Panc1 (cell line): ENCODE measurements around the gene SIN3B. TPM values are rescaled to one million over a fixed set of nuclear protein-coding genes. Genes with fewer than 3 reads are reported as not detected.
"Not testable (repeated sequence)": the region's sequence is repeated elsewhere in the genome, so short reads cannot be mapped to it uniquely, and the experiment has no call there.

Source experiments
- ATAC-seq: fragments of 200-7000 bp; cut with Tn5 transposase; 2 replicates; pipeline ENCODE4 v1.9.1; 2020; ENCODE audit warnings: mild to moderate bottlenecking, moderate library complexity
- BruUV-seq: library from RNA; stranded (reverse); fragments of 400-500 nt; replicated peaks from 2 replicates; lab custom pipeline; 2021; lab: Mats Ljungman, UMichigan
- CTCF ChIA-PET: fragments of 300-600 bp; sonication (Branson Sonifier 250); formaldehyde crosslinking; loops from one replicate; lab custom pipeline; 2022; ENCODE audit warnings: antibody characterized with exemption; lab: Charles Lee
- POLR2A ChIA-PET: fragments of 300-600 bp; sonication (Branson Sonifier 250); formaldehyde crosslinking; loops from one replicate; lab custom pipeline; 2022; ENCODE audit warnings: antibody characterized with exemption; lab: Charles Lee
- DNase-seq: peaks from one replicate; pipeline ENCODE4 v3.0.0-alpha.2; 2010; ENCODE audit warnings: low read depth, low spot score
- H3K27ac ChIP-seq: 2 replicates; pipeline ENCODE4 v1.5.1; 2011; ENCODE audit warnings: mild to moderate bottlenecking, low read length, inconsistent platforms
- H3K27me3 ChIP-seq: fragments of 200-500 bp; sonication (Bioruptor generic); 2 replicates; pipeline ENCODE4 v1.6.0; 2014; ENCODE audit warnings: low read length, inconsistent platforms; ENCODE audit not compliant: control insufficient read depth, insufficient read depth
- H3K36me3 ChIP-seq: fragments of 200-500 bp; sonication (Bioruptor generic); 2 replicates; pipeline ENCODE4 v1.5.1; 2014; ENCODE audit warnings: inconsistent platforms, mild to moderate bottlenecking, low read length, moderate library complexity; ENCODE audit not compliant: control insufficient read depth, insufficient read depth
- H3K4me1 ChIP-seq: 2 replicates; pipeline ENCODE4 v1.5.1; 2011; ENCODE audit warnings: inconsistent platforms, mild to moderate bottlenecking, low read length, moderate library complexity; ENCODE audit not compliant: control insufficient read depth, insufficient read depth
- H3K4me3 ChIP-seq, 2 experiments: 2 replicates each; pipeline ENCODE4 v1.5.1; 2011 to 2012; ENCODE audit warnings: low read depth in 2 of 2, low read length in 2 of 2, mild to moderate bottlenecking in 2 of 2, inconsistent platforms in 1 of 2, moderate library complexity in 1 of 2
- H3K9me3 ChIP-seq: fragments of 200-500 bp; sonication (Bioruptor generic); 2 replicates; pipeline ENCODE4 v1.5.1; 2014; ENCODE audit warnings: low read depth, mild to moderate bottlenecking, inconsistent platforms, low read length, moderate library complexity; ENCODE audit not compliant: control insufficient read depth, insufficient read depth
- POLR2AphosphoS5 ChIP-seq: IDR thresholded peaks from 2 replicates; pipeline ENCODE4 v1.6.1; 2012; ENCODE audit warnings: mild to moderate bottlenecking, low read depth, low read length, moderate library complexity
- SIN3A ChIP-seq: IDR thresholded peaks from 2 replicates; pipeline ENCODE4 v1.6.1; 2012; ENCODE audit warnings: low read depth, mild to moderate bottlenecking, low read length, moderate library complexity, borderline replicate concordance; ENCODE audit not compliant: insufficient read depth
- TCF7L2 ChIP-seq: IDR thresholded peaks from 2 replicates; pipeline ENCODE4 v1.6.1; 2011; ENCODE audit warnings: mild to moderate bottlenecking, low read depth, low read length, inconsistent platforms
- in situ Hi-C: cut with HindIII; loops from 2 replicates; pipeline ENCODE4 v1.10.0; 2016; ENCODE audit warnings: low sequenced_read_pairs, low pct_unique_long_range_greater_than_20kb
- intact Hi-C: fragments of 100-400 bp; cut with micrococcal nuclease; formaldehyde crosslinking; loops from one replicate; pipeline ENCODE4 v1.10.0; 2022; ENCODE audit not compliant: unreplicated experiment
- total RNA-seq: library from RNA; stranded (reverse); gene quantifications from one replicate; pipeline ENCODE4 v1.2.1, GENCODE V29; 2021; ENCODE audit not compliant: unreplicated experiment
- TF ChIP-seq, protein P1 (sequence below), 2 experiments: IDR thresholded peaks; 2 replicates each; pipeline ENCODE4 v1.6.1; 2011 to 2012; ENCODE audit warnings: low read depth in 2 of 2, control low read depth in 1 of 2, low read length in 1 of 2, mild to moderate bottlenecking in 1 of 2, moderate library complexity in 1 of 2; ENCODE audit not compliant: insufficient read depth in 1 of 2
- TF ChIP-seq, protein P2 (sequence below): fragments of 450-650 bp; IDR thresholded peaks from 2 replicates; pipeline ENCODE4 v1.5.1; 2017; ENCODE audit warnings: mild to moderate bottlenecking

SIN3B gene
- total RNA-seq, 1 experiment from 2014 or later: 47.0 TPM

DNA sequence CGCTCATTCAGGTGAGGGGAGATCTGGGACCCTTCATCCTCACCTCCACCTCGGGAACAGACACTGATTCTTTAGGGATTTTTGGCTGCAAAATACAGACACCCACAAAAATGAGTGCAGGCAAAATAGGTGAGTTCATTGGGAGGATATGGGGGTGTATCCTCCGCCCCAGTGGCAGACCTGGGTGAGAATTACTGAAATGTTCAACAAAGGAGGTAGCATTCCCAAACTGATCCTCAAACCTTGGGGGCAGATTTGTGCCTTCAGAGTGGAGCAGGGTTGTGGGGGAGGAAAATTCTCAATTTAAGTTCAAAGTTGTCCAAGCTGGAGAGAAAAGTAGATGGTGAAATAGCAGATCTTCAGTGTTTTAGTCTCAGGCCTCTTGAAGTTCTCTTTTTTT is 31.3 kb upstream of the SIN3B start:
- Histone ChIP-seq H3K4me1 (no peaks in the 10 kb centered on the region), H3K27me3 (no peaks in the 10 kb centered on the region), H3K4me3 (no peak overlapping the region), H3K27ac (no peak overlapping the region), H3K9me3 (no peaks in the 10 kb centered on the region), H3K36me3 (no peaks in the 10 kb centered on the region)
- in situ Hi-C loops (no loop called here), intact Hi-C loops (no loop called here)
- ChIA-PET CTCF (no interaction called here), POLR2A (no interaction called here)
- no peak for ATAC-seq
- TF ChIP-seq SIN3A (no peak), POLR2AphosphoS5 (no peak)
- TF ChIP-seq, protein P1, sequence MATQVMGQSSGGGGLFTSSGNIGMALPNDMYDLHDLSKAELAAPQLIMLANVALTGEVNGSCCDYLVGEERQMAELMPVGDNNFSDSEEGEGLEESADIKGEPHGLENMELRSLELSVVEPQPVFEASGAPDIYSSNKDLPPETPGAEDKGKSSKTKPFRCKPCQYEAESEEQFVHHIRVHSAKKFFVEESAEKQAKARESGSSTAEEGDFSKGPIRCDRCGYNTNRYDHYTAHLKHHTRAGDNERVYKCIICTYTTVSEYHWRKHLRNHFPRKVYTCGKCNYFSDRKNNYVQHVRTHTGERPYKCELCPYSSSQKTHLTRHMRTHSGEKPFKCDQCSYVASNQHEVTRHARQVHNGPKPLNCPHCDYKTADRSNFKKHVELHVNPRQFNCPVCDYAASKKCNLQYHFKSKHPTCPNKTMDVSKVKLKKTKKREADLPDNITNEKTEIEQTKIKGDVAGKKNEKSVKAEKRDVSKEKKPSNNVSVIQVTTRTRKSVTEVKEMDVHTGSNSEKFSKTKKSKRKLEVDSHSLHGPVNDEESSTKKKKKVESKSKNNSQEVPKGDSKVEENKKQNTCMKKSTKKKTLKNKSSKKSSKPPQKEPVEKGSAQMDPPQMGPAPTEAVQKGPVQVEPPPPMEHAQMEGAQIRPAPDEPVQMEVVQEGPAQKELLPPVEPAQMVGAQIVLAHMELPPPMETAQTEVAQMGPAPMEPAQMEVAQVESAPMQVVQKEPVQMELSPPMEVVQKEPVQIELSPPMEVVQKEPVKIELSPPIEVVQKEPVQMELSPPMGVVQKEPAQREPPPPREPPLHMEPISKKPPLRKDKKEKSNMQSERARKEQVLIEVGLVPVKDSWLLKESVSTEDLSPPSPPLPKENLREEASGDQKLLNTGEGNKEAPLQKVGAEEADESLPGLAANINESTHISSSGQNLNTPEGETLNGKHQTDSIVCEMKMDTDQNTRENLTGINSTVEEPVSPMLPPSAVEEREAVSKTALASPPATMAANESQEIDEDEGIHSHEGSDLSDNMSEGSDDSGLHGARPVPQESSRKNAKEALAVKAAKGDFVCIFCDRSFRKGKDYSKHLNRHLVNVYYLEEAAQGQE (IDR thresholded peaks at IDR 0.05; ENCODE audit: insufficient read depth in 1 of 2, low read depth in 2 of 2, low read length in 1 of 2): no peak
- no peak for DNase-seq
- BruUV-seq: no TSS peak

DNA sequence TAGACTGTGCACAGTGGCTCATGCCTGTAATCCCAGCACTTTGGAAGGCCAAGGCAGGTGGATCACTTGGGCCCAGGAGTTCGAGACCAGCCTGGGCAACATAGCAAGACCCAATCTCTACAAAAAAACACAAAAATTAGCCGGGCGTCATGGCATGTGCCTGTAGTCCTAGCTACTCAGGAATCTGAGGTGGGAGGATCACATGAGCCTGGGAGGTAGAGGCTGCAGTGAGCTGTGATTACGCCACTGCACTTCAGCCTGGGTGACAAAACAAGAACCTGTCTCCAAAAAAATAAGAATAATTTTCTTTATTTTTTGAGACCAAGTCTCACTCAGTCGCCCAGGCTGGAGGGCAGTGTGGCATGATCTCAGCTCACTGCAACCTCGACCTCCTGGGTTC is 30.9 kb upstream of the SIN3B start:
- ATAC-seq, intact Hi-C loops, CTCF ChIA-PET, H3K4me1 ChIP-seq, in situ Hi-C loops, H3K9me3 ChIP-seq, H3K27me3 ChIP-seq, POLR2A ChIA-PET, H3K27ac ChIP-seq, H3K4me3 ChIP-seq, DNase-seq, H3K36me3 ChIP-seq, BruUV-seq: not testable (repeated sequence)

DNA sequence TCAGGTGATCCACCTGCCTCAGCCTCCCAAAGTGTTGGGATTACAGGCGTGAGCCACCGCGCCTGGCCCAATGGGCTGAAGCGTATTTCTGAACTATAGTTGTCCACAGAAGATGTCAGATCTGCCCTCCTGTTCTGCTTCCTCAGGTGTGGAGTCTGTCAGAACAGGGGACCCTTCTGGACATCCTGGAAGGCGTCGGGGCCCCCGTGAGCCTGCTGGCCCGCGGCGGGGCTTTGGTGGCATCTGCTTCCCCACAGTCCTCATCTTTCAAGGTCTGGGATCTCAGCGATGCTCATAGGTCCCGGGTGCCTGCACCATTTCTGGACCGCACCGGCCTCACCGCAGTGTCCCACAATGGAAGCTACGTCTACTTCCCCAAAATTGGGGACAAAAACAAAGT is 29.5 kb upstream of the SIN3B start:
- Histone ChIP-seq H3K9me3 (no peaks in the 10 kb centered on the region), H3K4me3 (no peak overlapping the region), H3K36me3 (no peaks in the 10 kb centered on the region), H3K27me3 (no peaks in the 10 kb centered on the region), H3K27ac (no peak overlapping the region), H3K4me1 (no peaks in the 10 kb centered on the region)
- POLR2A ChIA-PET: no interaction called here
- TF ChIP-seq POLR2AphosphoS5: no peak
- TF ChIP-seq, protein P1 (IDR thresholded peaks at IDR 0.05; ENCODE audit: insufficient read depth in 1 of 2, low read depth in 2 of 2, low read length in 1 of 2): no peak
- no peak for TF ChIP-seq TCF7L2
- TF ChIP-seq, protein P2, sequence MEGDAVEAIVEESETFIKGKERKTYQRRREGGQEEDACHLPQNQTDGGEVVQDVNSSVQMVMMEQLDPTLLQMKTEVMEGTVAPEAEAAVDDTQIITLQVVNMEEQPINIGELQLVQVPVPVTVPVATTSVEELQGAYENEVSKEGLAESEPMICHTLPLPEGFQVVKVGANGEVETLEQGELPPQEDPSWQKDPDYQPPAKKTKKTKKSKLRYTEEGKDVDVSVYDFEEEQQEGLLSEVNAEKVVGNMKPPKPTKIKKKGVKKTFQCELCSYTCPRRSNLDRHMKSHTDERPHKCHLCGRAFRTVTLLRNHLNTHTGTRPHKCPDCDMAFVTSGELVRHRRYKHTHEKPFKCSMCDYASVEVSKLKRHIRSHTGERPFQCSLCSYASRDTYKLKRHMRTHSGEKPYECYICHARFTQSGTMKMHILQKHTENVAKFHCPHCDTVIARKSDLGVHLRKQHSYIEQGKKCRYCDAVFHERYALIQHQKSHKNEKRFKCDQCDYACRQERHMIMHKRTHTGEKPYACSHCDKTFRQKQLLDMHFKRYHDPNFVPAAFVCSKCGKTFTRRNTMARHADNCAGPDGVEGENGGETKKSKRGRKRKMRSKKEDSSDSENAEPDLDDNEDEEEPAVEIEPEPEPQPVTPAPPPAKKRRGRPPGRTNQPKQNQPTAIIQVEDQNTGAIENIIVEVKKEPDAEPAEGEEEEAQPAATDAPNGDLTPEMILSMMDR: no peak
- no peak for TF ChIP-seq SIN3A
- DNase-seq: no peak
- ATAC-seq: no peak
- BruUV-seq: no TSS peak
- intact Hi-C loops: no loop called here
- in situ Hi-C loops: no loop called here
- CTCF ChIA-PET: no interaction called here
